ENCODE measurements around the gene STARD3.

Gene STARD3

DNA sequence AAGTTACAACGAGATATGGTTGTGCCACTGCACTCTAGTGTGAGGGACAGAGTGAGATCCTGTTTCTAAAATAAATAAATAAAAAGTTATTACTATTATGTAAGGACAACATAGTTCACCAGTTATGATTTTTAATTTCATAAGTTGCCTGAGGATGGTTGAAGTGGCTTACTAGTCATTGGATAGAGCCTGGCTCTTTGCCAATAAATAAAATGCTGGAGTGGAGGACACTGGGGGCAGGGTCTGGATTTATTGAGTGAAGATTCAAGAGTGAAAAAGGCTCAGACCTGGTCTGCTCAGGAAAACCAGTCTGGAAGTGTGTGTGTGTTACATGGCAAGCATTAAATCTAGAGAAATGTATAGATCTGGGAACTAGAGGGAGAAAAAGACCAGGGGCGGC lies 2.1 kb downstream of the STARD3 start:
- no peak for DNase-seq (ENCODE audit: low spot score)

DNA sequence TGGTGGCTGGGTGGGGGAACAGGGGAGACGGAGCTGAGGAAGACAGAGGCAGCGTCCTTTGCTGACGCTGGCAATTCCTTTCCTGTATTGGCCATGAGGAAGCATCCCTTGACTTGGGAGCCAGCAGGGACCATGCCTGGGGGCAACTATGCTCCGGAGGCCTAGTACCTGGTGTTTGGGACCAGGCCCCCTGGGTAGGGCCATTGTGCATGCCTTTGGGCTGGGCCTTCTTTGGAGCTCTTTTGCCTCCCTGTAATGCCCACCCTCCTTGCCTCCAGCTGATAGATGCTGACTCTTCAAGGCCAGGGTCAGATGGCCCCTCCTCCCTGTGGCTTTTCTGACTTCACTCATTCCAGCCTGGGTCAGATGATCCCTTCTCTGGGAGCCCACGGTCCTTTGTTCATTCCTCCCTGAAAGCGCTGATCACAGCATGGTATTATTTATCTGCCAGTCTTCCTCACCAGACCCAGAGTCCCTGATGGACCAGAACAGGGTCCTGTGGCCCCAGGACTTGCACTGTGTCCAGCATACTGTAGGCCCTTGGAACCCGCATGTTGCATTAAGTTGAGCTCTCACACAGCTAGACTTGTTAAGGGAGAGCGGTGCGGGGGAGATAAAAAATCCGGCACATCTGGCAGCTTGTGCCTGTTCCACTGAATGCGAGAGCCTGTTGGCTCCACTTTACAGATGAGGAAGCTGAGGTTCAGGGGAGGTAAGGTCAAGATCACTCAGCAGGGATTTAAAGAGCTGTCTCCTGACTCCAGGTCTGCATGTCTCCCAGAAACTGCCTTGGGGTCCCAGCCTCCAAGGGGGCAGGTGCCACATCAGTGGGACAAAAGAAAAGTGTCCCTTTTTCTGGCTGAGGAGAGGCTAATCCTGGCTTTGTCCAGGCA lies 2.9 kb downstream of the STARD3 start:
- DNase-seq (ENCODE audit: low spot score) = no peak

DNA sequence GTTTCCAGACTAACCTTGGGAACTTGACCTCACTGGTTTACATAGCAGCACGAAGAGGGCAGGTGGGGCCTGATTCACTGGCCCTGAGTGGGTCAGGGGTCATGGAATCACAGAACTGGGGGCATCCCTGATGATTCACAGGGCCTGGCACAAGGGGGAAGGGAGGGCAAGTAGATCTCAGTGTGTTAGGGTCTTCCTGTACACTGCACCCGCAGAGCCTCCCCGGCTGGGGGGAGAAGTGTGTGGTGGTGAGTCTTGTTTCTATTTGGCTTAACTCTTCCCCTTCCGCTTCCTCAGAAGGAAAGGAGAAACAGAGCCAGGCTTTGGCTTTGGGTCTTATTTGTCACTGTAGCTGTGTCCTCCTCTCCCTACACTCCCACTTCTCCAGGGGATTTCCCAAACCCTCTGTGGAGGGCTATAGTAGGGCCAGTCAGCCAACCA lies 3.7 kb downstream of the STARD3 start:
- DNase-seq (ENCODE audit: low spot score) = no peak

DNA sequence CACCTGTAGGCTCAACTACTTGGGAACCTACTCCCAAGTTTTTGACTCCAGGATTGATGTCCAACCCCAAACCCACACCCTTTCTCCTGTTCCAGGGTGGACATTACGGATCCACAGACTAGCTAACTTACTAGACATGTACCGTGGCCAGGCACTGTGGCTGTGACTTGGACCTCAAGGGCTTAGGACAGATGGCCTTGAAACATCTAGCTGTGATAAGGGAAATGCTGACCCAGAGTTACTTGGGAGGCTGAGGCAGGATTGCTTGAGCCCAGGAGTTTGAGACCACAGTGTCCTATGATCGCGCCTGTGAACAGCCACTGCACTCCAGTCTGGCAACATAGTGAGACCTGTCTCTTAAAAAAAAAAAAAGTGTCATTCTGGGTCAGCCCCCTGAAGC lies 4.2 kb downstream of the STARD3 start:
- no peak for DNase-seq (ENCODE audit: low spot score)

DNA sequence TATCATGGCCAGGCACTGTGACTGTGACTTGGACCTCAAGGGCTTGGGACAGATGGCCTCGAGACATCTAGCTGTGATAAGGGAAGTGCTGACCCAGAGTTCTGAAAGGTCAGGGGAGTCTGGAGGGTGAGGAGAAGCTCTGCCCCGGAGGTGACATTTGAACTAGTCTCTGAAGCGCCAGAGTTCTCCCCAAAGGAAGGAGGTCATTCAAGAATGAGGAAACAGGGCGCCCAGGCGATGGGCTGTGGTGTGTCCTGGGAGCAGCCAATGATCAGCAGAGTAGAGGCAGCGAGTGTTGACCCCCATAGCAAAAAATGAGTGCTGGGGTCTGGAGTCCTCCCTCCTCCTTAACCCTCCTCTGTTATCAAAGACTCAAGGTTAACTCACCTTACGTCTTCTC lies 4.9 kb downstream of the STARD3 start:
- no peak for DNase-seq (ENCODE audit: low spot score)

DNA sequence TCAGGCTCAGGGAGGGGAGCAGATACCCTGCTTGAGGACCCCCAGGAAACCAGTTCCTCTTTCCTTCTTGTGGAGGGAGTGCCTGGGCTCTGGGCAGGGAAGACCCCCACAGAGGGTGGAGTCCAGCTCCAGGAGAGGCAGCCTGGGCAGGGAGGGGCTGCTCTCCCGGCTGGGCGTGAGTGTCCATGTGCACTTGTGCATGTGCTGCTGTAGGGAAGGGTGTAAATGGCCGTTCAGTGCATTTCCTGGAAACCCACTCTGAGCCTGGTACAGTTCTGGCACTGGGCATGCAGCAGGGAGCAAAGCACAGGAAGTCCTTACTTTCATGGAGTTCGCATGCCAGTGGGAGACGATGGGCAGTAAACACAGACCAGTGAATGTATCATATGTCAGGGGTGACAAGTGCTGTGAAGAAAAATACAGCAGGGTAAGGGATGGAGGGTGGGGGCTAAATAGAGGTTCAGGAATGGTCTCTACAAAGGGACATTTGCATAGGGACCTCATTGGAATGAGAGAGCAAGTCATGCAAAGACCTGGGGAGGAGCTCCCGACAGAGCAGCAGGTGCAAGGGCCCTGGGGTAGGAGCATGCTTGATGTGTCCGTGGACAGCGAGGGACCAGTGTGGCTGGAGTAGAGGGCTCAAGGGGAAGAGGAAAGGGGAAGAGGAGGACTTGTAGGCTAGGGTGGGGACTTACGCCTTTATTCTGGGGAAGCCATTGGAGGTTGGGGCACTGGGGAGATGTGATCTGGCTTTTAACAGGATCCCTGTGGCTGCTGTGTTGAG lies 5.5 kb downstream of the STARD3 start:
- no peak for DNase-seq (ENCODE audit: low spot score)

DNA sequence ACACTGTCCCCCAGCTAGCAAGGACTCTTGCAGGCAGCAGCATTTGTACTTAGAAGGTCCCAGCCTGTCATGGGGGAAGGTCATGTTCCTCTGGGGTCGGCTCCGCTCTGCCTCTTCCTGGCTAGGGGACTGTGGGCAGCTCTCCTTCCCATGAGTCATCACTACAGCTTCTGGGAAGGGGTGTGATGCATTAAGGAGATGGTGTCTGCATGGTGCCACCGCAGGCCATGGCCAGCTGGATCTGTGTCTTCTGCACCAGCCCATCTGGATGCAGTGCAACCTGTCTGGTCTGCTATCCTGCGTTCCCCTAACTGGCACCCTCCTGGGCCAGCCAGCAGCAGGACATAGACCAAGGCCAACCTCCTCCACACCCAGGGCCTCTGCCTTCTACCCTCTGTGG lies 6.3 kb downstream of the STARD3 start:
- no peak for DNase-seq (ENCODE audit: low spot score)

DNA sequence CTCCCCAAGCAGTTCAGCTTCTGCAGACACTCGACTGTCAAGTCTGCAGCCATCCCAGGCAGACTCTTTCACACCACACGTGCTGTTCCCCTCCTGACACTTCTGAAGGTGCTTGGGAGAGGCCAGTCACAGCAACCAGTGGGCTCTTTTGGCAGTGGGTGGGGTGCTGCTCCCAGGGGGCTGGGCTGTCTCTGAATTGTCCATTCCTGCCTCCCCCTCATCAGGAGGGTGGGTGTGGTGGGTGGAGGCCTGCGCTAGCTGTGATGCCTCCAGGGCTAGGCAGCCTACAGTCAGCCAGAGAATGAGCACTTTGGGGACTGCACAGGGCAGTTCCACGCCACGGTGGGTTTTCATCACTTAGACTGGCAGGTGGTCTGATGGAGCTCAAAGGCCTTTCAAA lies 10.3 kb downstream of the STARD3 start:
- DNase-seq (ENCODE audit: low spot score) = no peak

DNA sequence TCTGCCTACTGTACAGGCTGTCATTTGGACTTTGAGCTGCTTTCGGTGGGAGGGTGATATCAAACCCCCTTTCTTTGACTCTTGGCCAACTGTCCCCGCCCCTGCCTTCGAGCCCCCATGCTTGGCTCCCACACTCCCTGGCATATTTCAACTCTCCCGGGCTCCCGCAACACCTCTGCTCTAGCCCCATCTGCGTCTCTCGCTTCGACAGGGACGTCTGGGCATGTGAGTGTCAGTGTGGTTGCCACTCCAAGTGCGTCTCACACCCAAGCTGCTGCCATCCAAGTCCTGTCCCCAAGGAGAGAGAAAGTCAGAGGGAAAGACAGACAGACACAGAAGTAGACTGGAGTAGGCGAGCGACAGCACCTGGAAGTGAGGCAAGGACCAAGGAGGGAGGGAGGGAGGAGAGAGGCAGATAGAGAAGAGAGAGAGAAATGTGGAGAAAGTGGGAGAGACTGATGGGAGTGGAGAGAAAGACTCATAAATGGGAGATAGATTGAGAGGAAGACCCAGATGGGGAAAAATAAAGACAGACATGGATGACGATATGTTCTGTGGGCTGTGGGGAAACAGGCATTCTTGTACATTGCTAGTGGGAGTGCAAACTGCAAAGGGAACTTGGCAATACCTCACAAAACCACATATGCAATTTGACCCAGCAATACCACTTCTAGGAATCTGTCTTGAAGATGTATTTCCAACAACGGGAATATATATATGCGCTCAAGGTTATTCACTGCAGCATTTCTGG lies 11.8 kb downstream of the STARD3 start:
- no peak for DNase-seq (ENCODE audit: low spot score)

DNA sequence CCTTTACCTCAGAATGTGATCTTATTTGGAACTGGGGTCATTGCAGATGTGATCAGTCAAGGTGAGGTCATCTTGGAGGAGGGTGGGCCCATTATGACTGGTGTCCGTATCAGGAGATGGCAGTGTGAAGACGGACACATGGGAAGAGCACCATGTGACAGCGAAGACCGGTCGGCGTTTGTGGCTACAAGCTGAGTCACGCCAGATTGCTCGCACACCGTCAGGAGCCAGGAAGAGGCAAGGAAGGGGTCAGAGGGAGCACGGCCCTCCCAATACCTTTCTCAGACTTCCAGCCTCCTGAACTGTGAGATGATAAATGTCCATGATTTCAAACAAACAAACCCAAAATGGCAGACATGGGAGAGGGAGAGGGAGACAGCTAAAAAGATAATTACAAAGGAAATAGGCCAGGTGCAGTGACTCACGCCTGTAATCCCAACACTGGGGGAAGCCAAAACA lies 13.2 kb downstream of the STARD3 start:
- DNase-seq (ENCODE audit: low spot score) = no peak

DNA sequence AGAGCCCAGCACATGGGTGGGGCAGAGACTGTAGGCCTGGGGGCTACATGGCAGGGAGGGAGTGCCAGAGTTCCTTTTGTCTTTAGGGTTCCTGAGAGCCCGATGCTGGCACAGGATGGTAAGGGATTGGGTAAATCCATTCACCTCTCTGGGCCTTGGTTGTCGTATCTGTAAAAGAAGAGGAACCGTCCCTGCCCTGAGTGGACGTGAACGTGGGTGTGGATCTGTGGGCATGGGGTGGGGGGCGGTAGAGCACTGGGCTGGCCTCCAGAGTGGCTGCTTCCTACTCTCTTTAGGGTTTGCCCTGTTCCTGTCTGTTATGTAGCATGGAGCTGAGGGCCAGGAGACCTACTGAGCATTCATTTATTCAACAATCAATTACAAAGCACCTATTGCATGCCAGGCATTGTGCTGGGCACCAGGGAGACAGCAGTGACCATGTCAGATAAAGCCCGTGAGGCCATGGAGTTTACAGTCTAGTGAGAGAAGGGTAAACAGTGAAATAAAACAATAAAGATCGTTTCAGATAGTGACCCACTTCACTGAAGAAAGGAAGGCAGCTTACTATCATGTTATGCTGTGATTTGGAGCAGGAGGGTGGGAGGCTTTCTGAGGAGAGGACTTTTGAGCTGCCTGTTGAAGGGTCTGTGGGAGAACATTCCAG lies 15.1 kb downstream of the STARD3 start:
- no peak for DNase-seq (ENCODE audit: low spot score)

DNA sequence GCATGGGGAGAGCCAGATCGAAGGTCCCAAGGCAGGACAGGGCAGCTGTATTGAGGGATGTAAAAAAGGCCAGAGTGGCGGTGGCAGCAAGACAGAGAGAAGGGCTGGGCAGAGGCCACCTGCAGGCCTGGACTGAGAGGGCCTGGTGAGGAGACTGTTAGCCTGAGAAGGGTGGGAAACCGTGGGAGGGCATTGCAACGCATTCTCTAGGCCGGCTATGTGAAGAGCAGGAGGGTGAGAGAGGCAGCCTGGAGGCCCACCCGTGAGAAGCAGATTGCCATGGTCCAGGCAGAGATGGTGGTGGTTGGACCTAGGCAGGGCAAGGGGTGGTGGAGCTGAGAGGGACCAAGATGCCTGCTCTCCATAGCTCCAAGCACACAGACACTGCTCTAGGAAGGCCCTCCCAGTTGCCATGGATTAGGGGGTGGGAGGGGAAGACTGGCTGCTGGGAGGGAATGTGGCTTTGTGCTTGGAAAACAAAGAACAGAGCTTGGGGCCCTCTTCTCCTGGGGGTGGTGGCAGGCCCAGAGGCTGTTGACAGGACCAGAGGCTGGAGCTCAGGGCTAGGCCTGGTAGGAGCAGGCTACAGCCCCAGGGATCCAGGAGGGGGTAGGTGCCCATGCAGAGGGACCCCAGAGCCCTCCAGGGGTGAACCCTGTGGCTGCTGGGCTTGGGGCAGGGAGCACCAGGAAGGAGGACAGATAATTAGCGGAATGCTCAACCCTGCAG lies 15.8 kb downstream of the STARD3 start:
- DNase-seq (ENCODE audit: low spot score) = no peak

DNA sequence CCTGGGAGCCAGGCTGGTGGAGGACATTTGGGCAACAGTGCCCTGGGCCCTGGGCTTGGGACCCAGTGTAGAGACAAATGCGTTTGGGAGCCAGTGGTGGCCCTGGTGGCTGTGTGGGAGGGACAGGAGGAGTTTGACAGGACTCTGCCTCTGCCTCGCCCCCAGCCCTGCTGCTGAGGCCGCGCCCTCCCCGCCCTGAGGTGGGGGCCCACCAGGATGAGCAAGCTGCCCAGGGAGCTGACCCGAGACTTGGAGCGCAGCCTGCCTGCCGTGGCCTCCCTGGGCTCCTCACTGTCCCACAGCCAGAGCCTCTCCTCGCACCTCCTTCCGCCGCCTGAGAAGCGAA lies 16.3 kb downstream of the STARD3 start:
- no peak for DNase-seq (ENCODE audit: low spot score)

DNA sequence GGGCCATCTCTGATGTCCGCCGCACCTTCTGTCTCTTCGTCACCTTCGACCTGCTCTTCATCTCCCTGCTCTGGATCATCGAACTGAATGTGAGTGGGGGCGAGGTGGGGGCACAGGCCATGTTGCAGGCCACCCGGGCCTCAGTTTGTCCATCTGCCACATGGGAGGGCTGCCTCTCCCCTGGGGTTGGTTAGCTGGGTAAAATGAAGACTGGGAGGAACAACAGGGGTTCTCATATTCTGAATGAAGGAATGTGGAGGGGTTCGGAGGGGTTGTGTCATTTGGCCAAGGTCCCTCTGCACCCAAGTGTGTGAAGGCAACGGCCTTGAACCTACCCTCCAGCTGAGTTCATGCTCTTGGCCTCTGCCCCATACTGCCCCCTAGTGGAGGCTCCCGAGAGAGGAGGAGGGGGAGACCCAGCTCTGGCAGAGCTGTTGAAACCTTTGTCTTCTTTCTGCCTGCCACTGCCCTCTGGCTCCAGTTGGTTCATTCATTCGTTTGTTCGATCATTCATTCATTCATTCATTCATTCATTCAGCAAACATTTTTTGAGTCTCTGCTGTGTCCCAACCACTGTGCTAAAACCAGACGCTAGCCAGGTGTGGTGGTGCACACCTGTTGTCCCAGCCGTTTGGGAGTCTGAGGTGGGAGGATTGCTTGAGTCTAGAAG lies 16.9 kb downstream of the STARD3 start:
- peak; percentile 15 for DNase-seq (ENCODE audit: low spot score)

DNA sequence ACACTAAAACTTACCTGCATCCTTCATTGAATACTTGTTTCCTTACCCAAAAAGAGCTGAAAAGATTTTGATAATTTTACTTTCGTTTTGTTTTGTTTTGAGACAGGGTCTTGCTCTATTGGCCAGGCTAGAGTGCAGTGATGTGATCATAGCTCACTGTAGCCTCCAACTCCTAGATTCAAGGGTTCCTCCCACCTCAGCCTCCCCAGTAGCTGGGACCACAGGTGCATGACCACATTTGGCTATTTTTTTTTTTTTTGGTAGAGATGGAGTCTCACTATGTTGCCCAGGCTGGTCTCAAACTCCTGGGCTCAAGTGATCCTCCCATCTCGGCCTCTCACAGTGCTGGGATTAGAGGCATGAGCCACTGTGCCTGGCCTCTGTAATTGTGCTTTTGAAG lies 18.2 kb downstream of the STARD3 start:
- no peak for DNase-seq (ENCODE audit: low spot score)

DNA sequence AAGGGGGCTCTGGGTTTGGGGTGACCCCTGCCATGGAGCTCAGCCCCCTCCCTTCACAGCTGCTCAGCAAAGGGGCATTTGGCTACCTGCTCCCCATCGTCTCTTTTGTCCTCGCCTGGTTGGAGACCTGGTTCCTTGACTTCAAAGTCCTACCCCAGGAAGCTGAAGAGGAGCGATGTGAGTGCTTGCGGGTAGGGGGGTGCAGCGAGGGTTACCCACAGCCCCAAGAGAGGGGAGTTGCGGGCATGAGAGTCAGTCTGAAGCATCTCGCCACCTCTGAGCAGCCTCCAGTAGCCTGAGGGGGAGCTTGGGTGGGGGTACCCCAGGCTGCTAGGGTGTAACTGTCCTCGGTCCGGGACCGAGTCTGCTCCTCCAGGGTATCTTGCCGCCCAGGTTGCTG lies 21.4 kb downstream of the STARD3 start:
- no peak for DNase-seq (ENCODE audit: low spot score)

DNA sequence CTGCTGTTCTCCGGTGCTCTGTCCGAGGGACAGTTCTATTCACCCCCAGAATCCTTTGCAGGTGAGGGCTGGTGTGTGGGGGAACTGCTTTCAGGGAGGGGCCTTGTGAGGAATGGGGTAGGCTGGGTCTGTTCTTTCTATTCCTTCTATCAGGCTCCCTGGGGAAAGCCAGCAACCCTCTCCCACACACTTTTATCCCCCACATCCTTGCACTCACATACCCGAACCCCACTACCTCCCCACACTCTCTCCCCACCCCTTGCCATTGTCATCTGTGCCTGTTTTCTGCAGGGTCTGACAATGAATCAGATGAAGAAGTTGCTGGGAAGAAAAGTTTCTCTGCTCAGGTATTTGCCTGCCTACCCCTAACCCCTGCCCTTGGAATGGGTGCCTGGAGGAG lies 21.8 kb downstream of the STARD3 start:
- no peak for DNase-seq (ENCODE audit: low spot score)

DNA sequence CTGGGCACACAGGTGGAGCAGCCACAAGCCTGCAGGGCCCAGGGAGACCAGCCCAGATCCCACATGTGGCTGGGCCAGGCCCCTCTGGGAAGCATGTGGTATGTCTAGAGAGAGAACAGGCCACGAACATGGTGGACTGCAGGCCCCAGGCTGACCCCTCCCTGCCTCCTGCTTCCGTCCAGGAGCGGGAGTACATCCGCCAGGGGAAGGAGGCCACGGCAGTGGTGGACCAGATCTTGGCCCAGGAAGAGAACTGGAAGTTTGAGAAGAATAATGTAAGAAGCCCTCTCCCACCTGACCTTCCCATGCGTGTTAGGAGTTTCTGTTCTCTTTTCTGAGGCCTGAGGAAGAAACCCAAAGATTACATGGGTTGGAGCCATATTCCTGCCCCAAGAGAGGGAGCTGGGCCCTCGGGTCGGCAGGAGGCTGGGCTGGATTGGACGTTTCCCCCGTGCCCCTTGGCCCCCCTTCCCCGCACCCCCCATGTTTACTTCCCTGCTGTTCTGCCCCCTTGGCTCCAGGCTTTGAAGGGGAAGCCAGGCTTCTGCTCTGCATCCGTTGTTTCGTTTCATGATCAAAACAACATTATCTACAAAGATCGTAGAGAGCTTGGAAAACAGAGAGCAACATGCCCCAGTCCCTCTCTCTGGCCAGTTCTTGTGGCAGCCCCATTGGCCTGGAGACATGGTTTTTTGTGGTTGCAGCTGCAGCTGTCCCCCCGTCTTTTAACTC lies 22.5 kb downstream of the STARD3 start:
- no peak for DNase-seq (ENCODE audit: low spot score)

DNA sequence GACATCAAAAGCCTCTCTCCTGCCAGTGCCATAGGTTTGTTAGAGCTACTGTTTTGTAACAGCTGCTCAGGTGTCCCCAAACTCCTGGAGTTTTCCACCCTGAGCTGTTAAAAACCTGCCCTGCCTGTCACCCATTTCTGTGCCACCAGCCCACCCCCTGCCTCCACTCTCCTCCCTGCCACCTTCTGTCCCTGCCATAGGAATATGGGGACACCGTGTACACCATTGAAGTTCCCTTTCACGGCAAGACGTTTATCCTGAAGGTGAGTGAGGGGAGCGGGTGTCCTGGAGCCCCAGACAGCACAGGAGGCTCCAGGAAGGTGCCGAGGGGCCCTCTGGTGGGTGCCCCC lies 23.0 kb downstream of the STARD3 start:
- no peak for DNase-seq (ENCODE audit: low spot score)
